Erythroblast (primary cell): ENCODE measurements around the gene SLC1A2.
A peak's percentile ranks its signal among the peaks of the same experiment; 100 is the strongest.

Experiments
- DNase-seq, 2 experiments: peaks; one replicate each; lab custom pipeline; 2025; lab: John Stamatoyannopoulos, UW
- GATA1 ChIP-seq: IDR thresholded peaks from 2 replicates; pipeline ENCODE4 v1.6.1; 2011; ENCODE audit warnings: low read depth, mild to moderate bottlenecking, control low read depth, low read length, moderate library complexity
- POLR2A ChIP-seq: IDR thresholded peaks from 2 replicates; pipeline ENCODE4 v1.6.1; 2011; ENCODE audit warnings: mild to moderate bottlenecking, low read length

SLC1A2 gene

DNA sequence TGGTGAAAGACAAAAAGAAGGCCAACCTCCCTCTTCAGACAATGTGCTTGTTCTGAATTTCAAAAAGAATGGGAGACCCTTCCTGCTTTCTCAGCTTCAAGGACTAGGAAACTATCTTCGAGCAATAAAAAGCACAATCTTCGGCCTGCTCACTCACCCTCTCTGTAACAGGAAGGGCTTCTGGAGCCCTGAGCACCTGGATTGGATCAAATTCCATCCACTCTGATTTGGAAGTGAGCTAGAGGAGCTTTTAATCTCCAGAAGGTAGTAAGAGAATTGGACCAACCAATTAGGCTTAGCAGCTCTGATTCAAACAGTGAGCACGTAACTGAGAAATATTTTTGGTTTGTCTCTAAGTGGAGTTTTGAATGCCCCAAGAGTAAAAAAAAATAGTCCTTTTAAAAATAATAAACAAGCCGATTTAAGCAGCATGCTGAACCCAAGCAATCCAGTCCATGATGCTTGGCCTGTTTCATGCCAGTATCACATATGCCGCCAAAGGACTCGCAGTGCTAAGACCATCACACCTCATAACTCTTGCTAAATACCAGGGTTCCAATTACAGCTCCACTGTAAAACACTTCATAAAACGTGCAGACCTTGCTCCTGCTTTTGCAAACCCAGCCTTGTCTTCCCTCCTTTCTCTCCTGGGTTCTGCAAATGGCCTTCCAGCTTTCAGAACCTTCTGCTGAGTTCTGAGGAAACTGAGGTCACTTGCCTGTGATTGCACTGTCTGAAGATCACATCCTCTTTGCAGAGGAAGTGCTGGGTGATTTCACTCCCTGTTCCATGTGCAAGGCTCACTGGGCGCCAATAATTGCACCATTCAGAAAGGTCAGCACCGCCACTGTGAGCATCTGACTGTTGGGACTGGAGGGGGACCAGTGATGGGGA is 74.4 kb downstream of the SLC1A2 start:
- no peak for DNase-seq
- no peak for TF ChIP-seq POLR2A
- no peak for TF ChIP-seq GATA1

DNA sequence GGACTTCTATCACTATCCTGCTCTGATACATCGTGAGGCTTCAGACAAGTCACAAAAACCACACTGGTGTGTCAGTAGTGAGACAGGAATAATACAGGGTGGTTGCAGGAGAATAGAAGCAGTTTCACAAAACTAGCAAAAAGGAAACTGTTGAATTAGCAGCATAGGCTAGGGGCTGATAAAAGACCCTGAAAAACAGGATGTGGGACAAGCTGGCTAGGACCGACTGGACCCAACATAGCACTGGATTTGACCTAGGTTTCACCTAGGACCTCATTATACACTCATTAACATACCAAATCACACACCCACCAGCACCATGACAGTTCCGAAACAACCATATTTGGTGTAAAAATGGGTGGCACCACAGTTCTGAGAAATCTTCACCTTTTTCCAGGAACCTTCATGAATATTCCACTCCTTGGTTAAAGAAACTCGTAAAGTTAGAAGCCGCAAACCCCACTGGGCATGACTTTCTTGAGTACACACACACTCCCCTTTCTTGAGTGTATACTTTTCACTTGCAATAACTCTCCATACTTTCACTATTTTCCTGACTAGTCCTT is 76.2 kb downstream of the SLC1A2 start:
- no peak for TF ChIP-seq GATA1
- TF ChIP-seq POLR2A = no peak
- no peak for DNase-seq

DNA sequence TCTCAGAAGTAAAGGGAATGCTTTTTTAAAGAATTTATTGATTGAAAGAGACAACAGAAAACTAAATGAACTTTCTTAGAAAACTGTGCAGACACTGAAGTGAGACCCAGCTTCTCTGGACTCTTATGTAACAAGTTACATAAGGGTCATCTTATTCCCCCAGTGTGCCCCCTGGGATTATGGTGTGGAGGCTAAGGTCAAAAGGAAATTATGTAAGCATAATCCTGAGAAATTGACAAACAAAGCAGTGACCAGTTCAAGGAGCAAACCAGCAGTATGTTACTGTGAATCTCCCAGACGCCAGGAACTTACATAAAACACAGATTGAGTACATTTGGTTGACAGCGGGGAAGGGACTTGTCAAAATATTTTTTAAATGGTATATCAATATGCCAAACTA is 78.6 kb downstream of the SLC1A2 start:
- DNase-seq = no peak
- TF ChIP-seq GATA1 (no peak), POLR2A (no peak)

DNA sequence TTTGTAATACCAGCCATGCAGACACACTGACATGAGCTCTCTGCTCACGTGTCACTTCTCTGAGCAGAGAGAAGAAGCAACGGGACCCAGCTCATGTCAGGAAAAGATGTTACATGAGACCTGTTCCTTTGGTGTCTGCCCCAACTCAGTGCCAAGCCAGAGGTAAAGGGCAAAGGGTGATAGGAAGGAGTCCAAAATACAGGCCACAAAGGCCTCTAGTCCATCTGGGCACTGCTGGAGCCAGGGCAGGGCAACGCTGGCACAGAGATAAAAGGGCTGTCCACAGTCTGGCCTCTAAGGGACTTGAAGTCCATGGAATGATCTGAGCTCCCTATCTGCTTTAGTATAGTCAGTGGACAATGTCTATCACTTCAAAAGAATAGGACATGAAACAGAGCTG is 79.3 kb downstream of the SLC1A2 start:
- TF ChIP-seq POLR2A (no peak), GATA1 (no peak)
- no peak for DNase-seq

DNA sequence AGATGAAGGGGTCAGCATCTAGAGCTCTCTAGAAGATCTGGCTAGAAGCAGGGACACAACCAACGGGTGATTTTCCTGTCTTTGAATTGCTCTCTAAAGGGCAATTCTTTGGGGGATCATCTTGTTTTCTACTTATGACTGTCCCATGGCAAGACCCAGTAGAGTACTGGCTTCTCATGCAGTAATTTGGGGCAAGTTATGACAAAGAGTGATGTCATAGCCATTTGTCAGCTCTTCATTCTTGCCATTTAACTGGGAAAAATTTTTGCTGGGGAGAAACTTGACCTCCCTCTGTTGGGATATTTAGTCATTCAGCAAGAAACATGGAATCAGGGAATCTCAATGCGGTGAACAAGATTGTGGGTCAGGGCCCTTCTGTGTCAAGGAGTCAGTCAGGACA is 80.4 kb downstream of the SLC1A2 start:
- TF ChIP-seq POLR2A (no peak), GATA1 (no peak)
- DNase-seq = no peak

DNA sequence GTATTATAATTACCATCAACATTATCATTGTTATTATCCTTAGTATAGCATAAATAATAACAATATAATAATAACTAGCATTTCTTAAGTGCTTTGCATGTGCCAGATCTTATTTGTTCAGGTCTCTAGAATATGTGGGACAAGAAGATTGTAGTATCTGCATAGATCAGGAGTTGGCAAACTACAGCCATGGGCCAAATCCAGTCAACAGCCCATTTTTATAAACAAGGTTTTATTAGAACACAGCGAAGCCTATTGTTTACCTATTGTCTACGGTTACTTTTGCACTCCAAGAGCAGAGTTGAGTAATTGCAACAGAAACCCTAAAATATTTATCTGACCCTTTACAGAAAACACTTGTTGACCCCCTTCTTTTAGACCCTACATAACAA is 81.4 kb downstream of the SLC1A2 start:
- DNase-seq = no peak
- TF ChIP-seq POLR2A = no peak
- TF ChIP-seq GATA1 = no peak

DNA sequence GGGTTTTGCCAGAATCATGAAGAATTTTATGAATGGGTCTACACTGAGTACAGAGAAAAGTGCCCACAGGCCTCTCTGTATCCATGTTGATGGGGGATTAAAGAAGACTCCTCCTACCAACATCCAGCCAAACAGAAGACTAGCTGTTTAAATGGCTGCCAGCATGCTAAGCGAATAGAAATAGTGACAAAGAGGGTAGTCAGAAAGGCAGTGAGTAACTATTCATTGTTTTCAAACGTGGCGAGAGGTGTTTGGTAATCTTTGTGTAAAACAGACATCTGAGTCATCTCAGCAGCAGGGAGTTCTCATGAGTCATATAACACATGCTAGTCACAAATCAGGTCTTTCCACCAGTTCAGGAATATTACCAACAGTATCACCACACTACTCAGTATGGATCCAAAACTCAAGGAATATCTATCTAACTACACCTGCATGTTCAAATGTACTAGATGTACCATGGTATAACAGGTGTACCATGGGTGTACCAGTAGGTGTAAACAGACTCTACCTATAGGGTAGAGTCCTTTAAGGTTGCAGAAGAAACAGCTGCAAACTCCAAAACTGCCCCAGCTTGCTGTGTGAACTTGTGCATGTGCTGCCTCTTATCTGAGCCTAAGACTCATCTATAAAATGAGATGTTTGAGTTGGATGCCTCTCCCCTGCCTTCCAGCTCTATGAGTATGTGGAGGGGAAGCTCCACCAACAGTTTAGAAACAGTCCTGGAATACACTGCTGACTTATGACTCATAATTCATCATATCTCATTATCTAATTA is 82.0 kb downstream of the SLC1A2 start:
- no peak for TF ChIP-seq POLR2A
- TF ChIP-seq GATA1 = no peak

DNA sequence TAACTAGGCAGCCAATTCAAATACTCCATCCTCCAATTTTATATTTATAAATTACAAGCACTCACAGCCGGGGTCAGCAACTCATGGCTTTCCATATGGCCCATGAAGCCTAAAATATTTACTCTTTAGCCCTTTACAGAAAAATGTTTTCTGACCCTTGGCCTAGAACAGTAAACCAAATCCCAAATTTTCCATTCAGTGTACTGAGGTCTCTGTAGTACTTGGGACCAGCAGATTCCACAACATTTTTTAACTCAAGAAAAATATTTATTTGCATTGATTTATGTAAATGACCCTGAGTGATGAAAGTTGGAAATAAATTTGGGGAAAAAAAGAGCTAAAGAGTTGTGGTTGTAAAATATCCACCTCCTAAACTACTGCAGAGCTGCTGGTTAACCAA is 82.6 kb downstream of the SLC1A2 start:
- no peak for TF ChIP-seq GATA1
- no peak for TF ChIP-seq POLR2A

More for the DNA sequence above, 82.0 kb downstream of the SLC1A2 start:
- peak in 1 of 2 experiments; percentile 4 for DNase-seq

DNA sequence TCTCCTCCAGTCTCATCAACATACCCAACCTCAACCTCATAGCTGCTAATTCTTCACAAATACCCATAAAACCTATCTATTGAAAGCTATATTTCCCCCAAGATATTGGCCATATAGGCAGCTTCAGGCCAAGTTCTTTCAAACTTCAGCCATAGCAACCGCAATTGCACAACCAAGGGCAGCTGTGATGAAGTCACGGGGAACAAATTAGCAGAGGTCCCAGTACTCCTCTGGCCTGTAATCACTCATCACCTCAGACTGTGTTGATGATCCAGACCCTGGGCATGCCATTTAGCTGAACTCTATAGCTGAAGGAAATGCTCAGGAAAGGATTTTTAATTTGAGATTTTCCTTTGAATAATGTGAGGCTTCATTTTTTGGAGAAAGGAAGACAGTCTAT is 84.1 kb downstream of the SLC1A2 start:
- DNase-seq = no peak
- TF ChIP-seq GATA1 (no peak), POLR2A (no peak)

More for the DNA sequence above, 82.6 kb downstream of the SLC1A2 start:
- no peak for DNase-seq

DNA sequence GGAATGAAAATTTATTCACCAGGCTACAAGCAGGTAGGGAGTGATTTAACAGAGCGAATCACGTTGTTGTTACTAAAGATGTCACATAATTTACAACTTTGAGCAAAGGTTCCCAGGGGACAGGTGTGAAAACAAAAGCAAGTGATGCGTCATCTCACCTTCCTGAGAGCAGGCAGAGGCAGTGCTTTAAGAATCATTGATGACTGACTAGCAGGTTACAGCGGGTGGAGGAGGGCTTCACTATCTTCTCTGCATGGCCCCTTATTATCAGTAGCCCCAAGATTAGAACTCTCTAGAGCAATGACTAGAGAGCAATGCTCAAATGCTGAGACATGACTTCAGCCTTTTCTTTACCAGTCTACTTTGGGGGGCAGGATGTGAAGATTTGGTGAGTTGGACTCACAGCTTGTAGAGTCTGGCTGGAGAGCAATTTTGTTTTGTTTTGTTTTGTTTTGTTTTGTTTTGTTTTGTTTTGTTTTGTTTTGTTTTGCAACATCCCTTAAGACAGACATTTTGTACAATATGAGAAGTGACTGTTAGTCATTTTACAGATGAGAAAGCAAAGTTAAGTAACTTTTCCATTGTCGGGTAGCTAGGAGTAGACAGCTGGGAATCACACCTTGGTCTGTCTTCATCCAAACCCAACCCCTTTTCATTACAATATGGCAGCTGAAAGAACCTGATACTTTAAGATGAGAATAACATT is 84.8 kb downstream of the SLC1A2 start:
- no peak for TF ChIP-seq POLR2A
- no peak for TF ChIP-seq GATA1
- DNase-seq = no peak

DNA sequence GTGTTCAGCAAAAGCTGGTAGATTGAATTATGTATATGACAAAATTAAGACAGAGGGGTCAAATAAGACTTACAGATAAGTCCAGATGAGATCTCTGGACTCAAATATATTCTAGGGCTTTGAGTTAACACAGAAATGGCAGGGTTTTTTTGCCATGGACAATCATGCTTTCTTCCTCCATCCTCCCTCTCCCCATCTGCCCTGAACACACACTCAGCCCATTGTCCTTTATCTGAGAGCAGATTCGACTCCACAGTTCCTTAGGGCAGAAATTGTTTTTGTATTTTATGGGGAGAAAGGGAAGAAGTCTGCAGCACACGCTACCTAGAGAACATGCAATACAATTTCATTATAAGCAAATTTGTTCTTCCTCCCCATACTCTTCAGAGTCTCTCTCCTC is 86.8 kb downstream of the SLC1A2 start:
- TF ChIP-seq GATA1 (no peak), POLR2A (no peak)
- DNase-seq = no peak

DNA sequence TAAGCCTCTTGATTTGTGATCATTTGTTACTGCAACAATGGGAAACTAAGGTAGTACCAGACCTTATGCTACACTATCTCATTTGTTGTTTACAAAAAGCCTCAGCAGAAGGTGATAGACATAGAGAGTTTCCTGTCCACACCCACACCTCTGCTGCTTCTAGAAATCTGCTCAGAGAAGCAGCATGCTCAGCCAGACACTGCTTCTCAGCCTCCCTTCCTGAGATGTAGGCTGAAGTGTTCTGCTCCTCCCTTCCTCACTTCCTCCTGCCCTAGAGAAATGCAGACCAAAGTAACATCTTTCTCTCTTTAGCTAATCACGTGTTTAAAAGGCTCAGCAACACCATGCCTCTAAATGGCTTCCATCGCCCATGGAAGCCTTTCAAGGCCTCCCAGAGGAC is 88.4 kb downstream of the SLC1A2 start:
- no peak for DNase-seq

More for the DNA sequence above, 88.4 kb downstream of the SLC1A2 start:
- no peak for TF ChIP-seq POLR2A
- no peak for TF ChIP-seq GATA1
